Measurements from ENCODE around the gene CPM. TPM values are rescaled to one million over a fixed set of nuclear protein-coding genes. Genes with fewer than 3 reads are reported as not detected.

The CPM gene
- total RNA-seq, 2 experiments from 2014 or later = 3.8 to 13.0 TPM

DNA sequence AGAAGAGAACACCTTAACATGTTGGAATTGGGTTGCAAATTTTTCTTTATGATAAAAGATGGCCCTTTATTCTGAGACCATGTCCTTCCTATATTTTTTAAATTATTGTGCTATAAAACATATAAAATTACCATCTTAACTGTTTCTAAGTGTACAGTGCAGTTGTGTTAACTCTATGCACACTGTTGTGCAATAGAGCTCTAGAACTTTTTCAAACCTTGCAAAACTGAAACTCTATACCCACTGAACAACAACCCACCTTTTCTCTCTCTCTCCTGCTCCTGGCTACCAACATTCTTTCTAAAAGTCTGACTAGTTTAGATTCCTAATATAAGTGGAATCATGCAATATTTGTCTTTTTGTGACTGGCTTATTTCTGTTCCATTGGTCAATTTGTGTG, 7.8 kb upstream of the CPM start:
- Histone ChIP-seq H3K36me3 (ENCODE audit: insufficient read depth, low read length) (no peaks in the 10 kb centered on the region), H3K4me2 (ENCODE audit: low read length) (no peak overlapping the region), H3K27ac (ENCODE audit: low read depth, low read length, poor library complexity, severe bottlenecking) (no peak overlapping the region), H3K9me3 (ENCODE audit: low read length) (no peaks in the 10 kb centered on the region), H3K79me2 (ENCODE audit: insufficient read depth, low read depth, low read length) (no peaks in the 10 kb centered on the region), H2AFZ (ENCODE audit: low read length) (no peak overlapping the region), H3K4me3 (ENCODE audit: low read depth, low read length, poor library complexity, severe bottlenecking) (no peak overlapping the region), H3K4me1 (ENCODE audit: insufficient read depth, low read length, poor library complexity, severe bottlenecking) (no peaks in the 10 kb centered on the region), H4K20me1 (ENCODE audit: insufficient read depth, low read length) (no peaks in the 10 kb centered on the region), H3K9me2 (ENCODE audit: insufficient read depth, low read length) (no peaks in the 10 kb centered on the region)
- no peak for TF ChIP-seq EZH2phosphoT487 (IDR thresholded peaks at IDR 0.05; ENCODE audit: borderline replicate concordance, low read depth, low read length)
- TF ChIP-seq, protein P1, sequence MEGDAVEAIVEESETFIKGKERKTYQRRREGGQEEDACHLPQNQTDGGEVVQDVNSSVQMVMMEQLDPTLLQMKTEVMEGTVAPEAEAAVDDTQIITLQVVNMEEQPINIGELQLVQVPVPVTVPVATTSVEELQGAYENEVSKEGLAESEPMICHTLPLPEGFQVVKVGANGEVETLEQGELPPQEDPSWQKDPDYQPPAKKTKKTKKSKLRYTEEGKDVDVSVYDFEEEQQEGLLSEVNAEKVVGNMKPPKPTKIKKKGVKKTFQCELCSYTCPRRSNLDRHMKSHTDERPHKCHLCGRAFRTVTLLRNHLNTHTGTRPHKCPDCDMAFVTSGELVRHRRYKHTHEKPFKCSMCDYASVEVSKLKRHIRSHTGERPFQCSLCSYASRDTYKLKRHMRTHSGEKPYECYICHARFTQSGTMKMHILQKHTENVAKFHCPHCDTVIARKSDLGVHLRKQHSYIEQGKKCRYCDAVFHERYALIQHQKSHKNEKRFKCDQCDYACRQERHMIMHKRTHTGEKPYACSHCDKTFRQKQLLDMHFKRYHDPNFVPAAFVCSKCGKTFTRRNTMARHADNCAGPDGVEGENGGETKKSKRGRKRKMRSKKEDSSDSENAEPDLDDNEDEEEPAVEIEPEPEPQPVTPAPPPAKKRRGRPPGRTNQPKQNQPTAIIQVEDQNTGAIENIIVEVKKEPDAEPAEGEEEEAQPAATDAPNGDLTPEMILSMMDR (conservative IDR thresholded peaks at IDR 0.05; ENCODE audit: low read length) = no peak
- no TSS peak for BruUV-seq (replicated peaks)
- CTCF ChIA-PET (ENCODE audit: unreplicated experiment) = no interaction called here
- POLR2A ChIA-PET = interaction anchor here (1.1 kb wide), 1 partner anchor 86 kb away, joined by 3 read pairs; no protein-coding TSS in a partner anchor
- no peak for DNase-seq (ENCODE audit: low spot score)
- intact Hi-C loops (cut with micrococcal nuclease; ENCODE audit: unreplicated experiment) = no loop called here

DNA sequence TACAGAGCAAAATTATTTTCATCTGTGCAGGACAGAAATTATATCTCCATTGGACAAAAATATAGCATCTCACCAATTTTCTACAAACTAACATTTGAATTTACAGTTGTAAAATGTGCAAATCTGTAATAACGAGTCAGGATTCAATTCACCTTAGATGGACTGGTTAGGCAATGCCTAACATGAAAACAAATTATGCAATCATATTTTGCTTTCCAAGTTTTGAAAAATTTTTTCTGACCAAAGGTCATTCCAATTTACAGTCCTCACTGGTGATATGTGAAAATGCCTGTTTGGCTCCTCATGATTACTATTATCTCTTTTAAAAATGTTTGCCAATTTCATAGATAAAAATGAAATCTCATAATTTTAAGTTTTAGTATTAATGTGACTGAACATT, 6.5 kb upstream of the CPM start:
- POLR2A ChIA-PET = no interaction called here
- no peaks in the 10 kb centered on the region for H4K20me1 ChIP-seq (ENCODE audit: insufficient read depth, low read length)
- H3K4me2 ChIP-seq (ENCODE audit: low read length) = no peak overlapping the region
- H3K4me3 ChIP-seq (ENCODE audit: low read depth, low read length, poor library complexity, severe bottlenecking) = no peak overlapping the region
- no peaks in the 10 kb centered on the region for H3K9me3 ChIP-seq (ENCODE audit: low read length)
- CTCF ChIA-PET (ENCODE audit: unreplicated experiment) = no interaction called here
- no peaks in the 10 kb centered on the region for H3K9me2 ChIP-seq (ENCODE audit: insufficient read depth, low read length)
- intact Hi-C loops (cut with micrococcal nuclease; ENCODE audit: unreplicated experiment) = no loop called here
- BruUV-seq (replicated peaks) = no TSS peak
- no peak for TF ChIP-seq EZH2phosphoT487 (IDR thresholded peaks at IDR 0.05; ENCODE audit: borderline replicate concordance, low read depth, low read length)
- TF ChIP-seq, protein P1 (conservative IDR thresholded peaks at IDR 0.05; ENCODE audit: low read length) = no peak
- DNase-seq (ENCODE audit: low spot score) = no peak
- no peaks in the 10 kb centered on the region for H3K36me3 ChIP-seq (ENCODE audit: insufficient read depth, low read length)
- H3K79me2 ChIP-seq (ENCODE audit: insufficient read depth, low read depth, low read length) = no peaks in the 10 kb centered on the region
- no peaks in the 10 kb centered on the region for H3K4me1 ChIP-seq (ENCODE audit: insufficient read depth, low read length, poor library complexity, severe bottlenecking)
- no peak overlapping the region for H3K27ac ChIP-seq (ENCODE audit: low read depth, low read length, poor library complexity, severe bottlenecking)
- no peak overlapping the region for H2AFZ ChIP-seq (ENCODE audit: low read length)

DNA sequence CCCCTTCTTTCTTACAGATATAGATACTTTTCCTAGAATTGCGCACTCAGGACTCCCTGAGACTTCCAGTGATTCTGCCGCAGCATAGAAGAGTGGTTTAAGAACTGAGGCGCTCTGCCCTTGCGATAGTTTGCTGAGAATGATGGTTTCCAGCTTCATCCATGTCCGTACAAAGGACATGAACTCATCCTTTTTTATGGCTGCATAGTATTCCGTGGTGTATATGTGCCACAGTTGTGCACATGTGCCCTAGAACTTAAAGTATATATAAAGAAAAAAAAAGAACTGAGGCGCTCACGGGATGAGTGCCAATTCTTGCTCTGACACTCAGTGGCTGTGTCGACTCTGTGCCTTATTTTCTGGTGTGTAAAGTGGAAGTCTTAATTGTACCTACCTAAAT, 1.4 kb upstream of the CPM start:
- Histone ChIP-seq H3K4me2 (ENCODE audit: low read length) (no peak overlapping the region), H3K79me2 (ENCODE audit: insufficient read depth, low read depth, low read length) (no peaks in the 10 kb centered on the region), H3K9me2 (ENCODE audit: insufficient read depth, low read length) (no peaks in the 10 kb centered on the region), H2AFZ (ENCODE audit: low read length) (no peak overlapping the region), H4K20me1 (ENCODE audit: insufficient read depth, low read length) (no peaks in the 10 kb centered on the region), H3K4me3 (ENCODE audit: low read depth, low read length, poor library complexity, severe bottlenecking) (no peak overlapping the region), H3K9me3 (ENCODE audit: low read length) (peaks cover 3% of the 10 kb centered on the region; the same call in 1 of the 2 replicates), H3K36me3 (ENCODE audit: insufficient read depth, low read length) (no peaks in the 10 kb centered on the region; the same call in 1 of the 2 replicates), H3K27ac (ENCODE audit: low read depth, low read length, poor library complexity, severe bottlenecking) (no peak overlapping the region), H3K4me1 (ENCODE audit: insufficient read depth, low read length, poor library complexity, severe bottlenecking) (peaks cover 28% of the 10 kb centered on the region)
- DNase-seq (ENCODE audit: low spot score) = no peak
- CTCF ChIA-PET (ENCODE audit: unreplicated experiment) = no interaction called here
- TF ChIP-seq, protein P1 (conservative IDR thresholded peaks at IDR 0.05; ENCODE audit: low read length) = no peak
- TF ChIP-seq EZH2phosphoT487 (IDR thresholded peaks at IDR 0.05; ENCODE audit: borderline replicate concordance, low read depth, low read length) = no peak
- intact Hi-C loops (cut with micrococcal nuclease; ENCODE audit: unreplicated experiment) = loop anchor here (5.0 kb wide), 2 partner anchors 47 to 133 kb away; no protein-coding TSS in a partner anchor
- BruUV-seq (replicated peaks) = no TSS peak
- POLR2A ChIA-PET = interaction anchor here (0.6 kb wide), 1 partner anchor 584 kb away, joined by 3 read pairs; no protein-coding TSS in a partner anchor
